Neural cell (in vitro differentiated cells): ENCODE data around the gene FAM98B.

Experiments
- TF ChIP-seq, protein P1 (sequence below): fragments of 450-650 bp; IDR thresholded peaks from 2 replicates; pipeline ENCODE4 v1.5.1; 2014; ENCODE audit warnings: antibody characterized with exemption, mild to moderate bottlenecking, moderate library complexity; ENCODE audit not compliant: poor library complexity, severe bottlenecking
- TF ChIP-seq, protein P2 (sequence below): IDR thresholded peaks from 2 replicates; pipeline ENCODE4 v1.6.1; 2012; ENCODE audit warnings: borderline replicate concordance

DNA sequence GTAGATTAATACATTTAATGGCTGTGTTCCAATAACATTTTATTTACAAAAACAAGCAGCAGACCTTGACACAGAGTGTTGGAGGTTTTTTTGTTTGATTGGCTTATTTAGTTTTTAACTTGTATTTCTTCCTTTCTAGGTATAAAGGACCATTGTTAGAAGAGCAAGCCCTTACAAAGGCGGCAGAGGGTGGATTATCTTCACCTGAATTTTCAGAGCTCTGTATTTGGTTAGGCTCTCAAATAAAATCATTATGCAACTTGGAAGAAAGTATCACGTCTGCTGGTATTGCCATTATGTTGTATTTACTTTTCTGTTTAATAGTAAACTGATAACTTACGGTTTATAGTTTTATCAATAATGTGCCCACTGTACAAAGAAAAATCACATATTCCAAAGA, 10.0 kb downstream of the FAM98B start:
- TF ChIP-seq, protein P1, sequence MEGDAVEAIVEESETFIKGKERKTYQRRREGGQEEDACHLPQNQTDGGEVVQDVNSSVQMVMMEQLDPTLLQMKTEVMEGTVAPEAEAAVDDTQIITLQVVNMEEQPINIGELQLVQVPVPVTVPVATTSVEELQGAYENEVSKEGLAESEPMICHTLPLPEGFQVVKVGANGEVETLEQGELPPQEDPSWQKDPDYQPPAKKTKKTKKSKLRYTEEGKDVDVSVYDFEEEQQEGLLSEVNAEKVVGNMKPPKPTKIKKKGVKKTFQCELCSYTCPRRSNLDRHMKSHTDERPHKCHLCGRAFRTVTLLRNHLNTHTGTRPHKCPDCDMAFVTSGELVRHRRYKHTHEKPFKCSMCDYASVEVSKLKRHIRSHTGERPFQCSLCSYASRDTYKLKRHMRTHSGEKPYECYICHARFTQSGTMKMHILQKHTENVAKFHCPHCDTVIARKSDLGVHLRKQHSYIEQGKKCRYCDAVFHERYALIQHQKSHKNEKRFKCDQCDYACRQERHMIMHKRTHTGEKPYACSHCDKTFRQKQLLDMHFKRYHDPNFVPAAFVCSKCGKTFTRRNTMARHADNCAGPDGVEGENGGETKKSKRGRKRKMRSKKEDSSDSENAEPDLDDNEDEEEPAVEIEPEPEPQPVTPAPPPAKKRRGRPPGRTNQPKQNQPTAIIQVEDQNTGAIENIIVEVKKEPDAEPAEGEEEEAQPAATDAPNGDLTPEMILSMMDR, result no peak
- TF ChIP-seq, protein P2, sequence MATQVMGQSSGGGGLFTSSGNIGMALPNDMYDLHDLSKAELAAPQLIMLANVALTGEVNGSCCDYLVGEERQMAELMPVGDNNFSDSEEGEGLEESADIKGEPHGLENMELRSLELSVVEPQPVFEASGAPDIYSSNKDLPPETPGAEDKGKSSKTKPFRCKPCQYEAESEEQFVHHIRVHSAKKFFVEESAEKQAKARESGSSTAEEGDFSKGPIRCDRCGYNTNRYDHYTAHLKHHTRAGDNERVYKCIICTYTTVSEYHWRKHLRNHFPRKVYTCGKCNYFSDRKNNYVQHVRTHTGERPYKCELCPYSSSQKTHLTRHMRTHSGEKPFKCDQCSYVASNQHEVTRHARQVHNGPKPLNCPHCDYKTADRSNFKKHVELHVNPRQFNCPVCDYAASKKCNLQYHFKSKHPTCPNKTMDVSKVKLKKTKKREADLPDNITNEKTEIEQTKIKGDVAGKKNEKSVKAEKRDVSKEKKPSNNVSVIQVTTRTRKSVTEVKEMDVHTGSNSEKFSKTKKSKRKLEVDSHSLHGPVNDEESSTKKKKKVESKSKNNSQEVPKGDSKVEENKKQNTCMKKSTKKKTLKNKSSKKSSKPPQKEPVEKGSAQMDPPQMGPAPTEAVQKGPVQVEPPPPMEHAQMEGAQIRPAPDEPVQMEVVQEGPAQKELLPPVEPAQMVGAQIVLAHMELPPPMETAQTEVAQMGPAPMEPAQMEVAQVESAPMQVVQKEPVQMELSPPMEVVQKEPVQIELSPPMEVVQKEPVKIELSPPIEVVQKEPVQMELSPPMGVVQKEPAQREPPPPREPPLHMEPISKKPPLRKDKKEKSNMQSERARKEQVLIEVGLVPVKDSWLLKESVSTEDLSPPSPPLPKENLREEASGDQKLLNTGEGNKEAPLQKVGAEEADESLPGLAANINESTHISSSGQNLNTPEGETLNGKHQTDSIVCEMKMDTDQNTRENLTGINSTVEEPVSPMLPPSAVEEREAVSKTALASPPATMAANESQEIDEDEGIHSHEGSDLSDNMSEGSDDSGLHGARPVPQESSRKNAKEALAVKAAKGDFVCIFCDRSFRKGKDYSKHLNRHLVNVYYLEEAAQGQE, result no peak
